ENCODE measurements around the gene PAK5. TPM values are rescaled to one million over a fixed set of nuclear protein-coding genes. Genes with fewer than 3 reads are reported as not detected.

The PAK5 gene
- polyA plus RNA-seq, 1 of the 3 experiments (the other 2 are of a cell fraction), result 0.03 TPM

DNA sequence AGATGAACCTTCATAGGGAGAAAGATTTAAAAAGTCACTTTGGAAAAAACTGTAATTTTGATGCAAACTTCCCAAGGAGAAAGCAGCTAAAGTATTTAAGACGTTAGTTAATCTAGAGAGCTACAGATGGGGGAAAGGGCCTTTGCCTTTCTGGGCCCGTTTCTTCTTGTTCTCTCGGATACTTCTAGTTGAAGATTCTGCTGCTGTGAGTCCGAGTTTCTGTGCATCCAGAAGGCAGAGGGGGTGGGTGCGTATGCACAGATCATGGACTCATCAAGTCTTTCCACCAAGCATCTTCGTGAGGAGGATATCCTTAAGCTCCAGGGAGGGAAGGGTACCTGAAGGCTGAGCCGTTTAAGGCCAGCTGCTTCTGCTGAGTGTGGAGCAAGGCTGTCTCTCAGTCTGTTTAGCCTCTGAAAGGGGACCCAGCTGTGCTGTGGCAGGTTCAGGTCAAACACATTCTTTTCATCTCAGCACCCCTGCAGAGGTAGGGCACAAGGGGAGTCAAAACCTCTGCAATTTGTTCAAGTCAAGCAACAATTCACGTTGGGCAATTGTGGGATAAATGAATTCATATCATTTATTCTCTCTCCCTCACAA lies 320.2 kb downstream of the PAK5 start (continued):
- TF ChIP-seq EZH2phosphoT487 (IDR thresholded peaks at IDR 0.05; ENCODE audit: borderline replicate concordance, low read depth) (no peak), CHD2 (IDR thresholded peaks at IDR 0.05; ENCODE audit: low read length, partially characterized antibody) (no peak), NRF1 (IDR thresholded peaks at IDR 0.05; ENCODE audit: low read depth, low read length) (no peak), RCOR1 (IDR thresholded peaks at IDR 0.05; ENCODE audit: low read length) (no peak), FOXJ3 (CRISPR knock-in tag; IDR thresholded peaks at IDR 0.05) (no peak), SIN3A (IDR thresholded peaks at IDR 0.05; ENCODE audit: borderline replicate concordance, low read depth, low read length) (no peak)

DNA sequence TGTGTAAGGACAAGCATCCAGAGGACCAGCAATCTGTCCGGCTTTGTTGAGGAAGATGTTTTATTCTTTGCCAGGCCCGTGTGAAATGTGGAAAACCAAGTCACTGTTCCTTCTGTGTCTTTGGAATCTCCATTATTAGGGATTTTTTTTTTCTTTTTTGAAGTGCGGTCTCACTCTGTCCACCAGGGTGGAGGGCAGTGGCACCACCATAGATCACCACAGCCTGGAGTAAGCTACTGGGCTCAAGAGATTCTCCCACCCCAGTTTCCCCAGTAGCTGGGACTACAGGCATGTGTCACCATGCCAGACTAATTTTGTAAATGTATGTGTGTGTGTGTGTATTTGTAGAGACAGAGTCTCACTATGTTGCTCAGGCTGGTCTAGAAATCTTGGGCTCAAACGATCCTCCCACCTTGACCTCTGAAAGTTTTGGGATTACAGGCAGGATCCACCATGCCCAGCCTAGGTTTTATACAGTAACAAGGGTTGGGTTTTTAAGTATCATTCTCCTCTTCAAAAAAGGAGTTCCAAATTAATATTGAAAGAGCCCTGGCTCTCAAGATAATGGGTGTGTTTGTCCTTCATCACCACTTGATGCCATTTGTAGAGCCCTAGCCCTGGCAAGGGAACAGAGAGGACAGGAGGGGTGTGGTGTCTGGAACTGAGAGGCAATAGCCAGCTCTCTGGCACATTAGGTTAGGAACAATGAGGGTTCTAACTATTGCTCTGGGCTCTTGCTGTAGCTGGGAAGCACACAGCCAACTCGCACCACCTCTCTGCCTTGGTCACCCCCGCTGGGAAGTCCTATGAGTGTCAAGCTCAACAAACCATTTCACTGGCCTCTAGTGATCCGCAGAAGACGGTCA lies 321.3 kb downstream of the PAK5 start:
- ChIA-PET POLR2A (no interaction called here), CTCF (interaction anchor here (0.6 to 4.4 kb wide), 10 partner anchors 14 to 334 kb away, joined by 3 to 21 read pairs (median 4); no protein-coding TSS in a partner anchor)
- Histone ChIP-seq H3K9ac (no peak overlapping the region), H3K9me3 (no peaks in the 10 kb centered on the region), H2AFZ (ENCODE audit: low read depth) (no peak overlapping the region), H3K27ac (ENCODE audit: low read depth in 2 of 2, low read length in 1 of 2) (no peak overlapping the region), H3K79me2 (ENCODE audit: insufficient read depth) (no peaks in the 10 kb centered on the region), H3F3A (replicated peaks; ENCODE audit: insufficient read depth) (peaks cover 6% of the 10 kb centered on the region), H3K36me3 (replicated peaks in 1 of 2; ENCODE audit: control insufficient read depth in 1 of 2, insufficient read depth in 2 of 2, low read length in 1 of 2) (no peaks in the 10 kb centered on the region), H3K4me1 (ENCODE audit: control insufficient read depth in 1 of 2, insufficient read depth in 2 of 2, low read depth in 1 of 2, low read length in 1 of 2) (peaks cover 0 to 19% of the 10 kb centered on the region in 2 experiments; a peak in 3 of 4 replicates), H4K20me1 (ENCODE audit: insufficient read depth) (no peaks in the 10 kb centered on the region), H3K27me3 (ENCODE audit: insufficient read depth) (peaks cover 11% of the 10 kb centered on the region; the same call in 1 of the 2 replicates), H3K9me2 (no peaks in the 10 kb centered on the region), H3K4me3 (ENCODE audit: low read depth in 2 of 2, low read length in 1 of 2) (no peak overlapping the region), H3K4me2 (no peak overlapping the region)
- no peak for DNase-seq
- 78% methylated on average over 8 of the region's 8 CpGs for WGBS (ENCODE audit: low lambda C conversion rate)
- TF ChIP-seq YY1 (IDR thresholded peaks at IDR 0.05; ENCODE audit: low read depth) (no peak), POLR2AphosphoS5 (IDR thresholded peaks at IDR 0.05; ENCODE audit: low read depth, low read length) (no peak), MEF2A (IDR thresholded peaks at IDR 0.05; ENCODE audit: borderline replicate concordance, low read depth) (no peak), NFIC (IDR thresholded peaks at IDR 0.05; ENCODE audit: borderline replicate concordance) (no peak), TCF12 (IDR thresholded peaks at IDR 0.05) (no peak), JUND (IDR thresholded peaks at IDR 0.05) (no peak), RCOR1 (IDR thresholded peaks at IDR 0.05; ENCODE audit: low read length) (no peak), EP300 (IDR thresholded peaks at IDR 0.05; ENCODE audit: borderline replicate concordance in 1 of 2, low read depth in 1 of 2, low read length in 1 of 2) (no peak), GATA2 (CRISPR knock-in tag; IDR thresholded peaks at IDR 0.05) (no peak), CHD2 (IDR thresholded peaks at IDR 0.05; ENCODE audit: low read length, partially characterized antibody) (no peak), EZH2phosphoT487 (IDR thresholded peaks at IDR 0.05; ENCODE audit: borderline replicate concordance, low read depth) (no peak), RAD21 (IDR thresholded peaks at IDR 0.05; ENCODE audit: low read length) (no peak), SIN3A (IDR thresholded peaks at IDR 0.05; ENCODE audit: borderline replicate concordance, low read depth, low read length) (no peak), MXI1 (IDR thresholded peaks at IDR 0.05; ENCODE audit: low read depth, low read length) (no peak)
- TF ChIP-seq, protein P1, sequence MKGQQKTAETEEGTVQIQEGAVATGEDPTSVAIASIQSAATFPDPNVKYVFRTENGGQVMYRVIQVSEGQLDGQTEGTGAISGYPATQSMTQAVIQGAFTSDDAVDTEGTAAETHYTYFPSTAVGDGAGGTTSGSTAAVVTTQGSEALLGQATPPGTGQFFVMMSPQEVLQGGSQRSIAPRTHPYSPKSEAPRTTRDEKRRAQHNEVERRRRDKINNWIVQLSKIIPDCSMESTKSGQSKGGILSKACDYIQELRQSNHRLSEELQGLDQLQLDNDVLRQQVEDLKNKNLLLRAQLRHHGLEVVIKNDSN (IDR thresholded peaks at IDR 0.05; ENCODE audit: borderline replicate concordance, low read depth), result no peak
- TF ChIP-seq, protein P2, sequence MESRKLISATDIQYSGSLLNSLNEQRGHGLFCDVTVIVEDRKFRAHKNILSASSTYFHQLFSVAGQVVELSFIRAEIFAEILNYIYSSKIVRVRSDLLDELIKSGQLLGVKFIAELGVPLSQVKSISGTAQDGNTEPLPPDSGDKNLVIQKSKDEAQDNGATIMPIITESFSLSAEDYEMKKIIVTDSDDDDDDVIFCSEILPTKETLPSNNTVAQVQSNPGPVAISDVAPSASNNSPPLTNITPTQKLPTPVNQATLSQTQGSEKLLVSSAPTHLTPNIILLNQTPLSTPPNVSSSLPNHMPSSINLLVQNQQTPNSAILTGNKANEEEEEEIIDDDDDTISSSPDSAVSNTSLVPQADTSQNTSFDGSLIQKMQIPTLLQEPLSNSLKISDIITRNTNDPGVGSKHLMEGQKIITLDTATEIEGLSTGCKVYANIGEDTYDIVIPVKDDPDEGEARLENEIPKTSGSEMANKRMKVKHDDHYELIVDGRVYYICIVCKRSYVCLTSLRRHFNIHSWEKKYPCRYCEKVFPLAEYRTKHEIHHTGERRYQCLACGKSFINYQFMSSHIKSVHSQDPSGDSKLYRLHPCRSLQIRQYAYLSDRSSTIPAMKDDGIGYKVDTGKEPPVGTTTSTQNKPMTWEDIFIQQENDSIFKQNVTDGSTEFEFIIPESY (IDR thresholded peaks at IDR 0.05; ENCODE audit: borderline replicate concordance, low read depth), result no peak
- TF ChIP-seq, protein P3, sequence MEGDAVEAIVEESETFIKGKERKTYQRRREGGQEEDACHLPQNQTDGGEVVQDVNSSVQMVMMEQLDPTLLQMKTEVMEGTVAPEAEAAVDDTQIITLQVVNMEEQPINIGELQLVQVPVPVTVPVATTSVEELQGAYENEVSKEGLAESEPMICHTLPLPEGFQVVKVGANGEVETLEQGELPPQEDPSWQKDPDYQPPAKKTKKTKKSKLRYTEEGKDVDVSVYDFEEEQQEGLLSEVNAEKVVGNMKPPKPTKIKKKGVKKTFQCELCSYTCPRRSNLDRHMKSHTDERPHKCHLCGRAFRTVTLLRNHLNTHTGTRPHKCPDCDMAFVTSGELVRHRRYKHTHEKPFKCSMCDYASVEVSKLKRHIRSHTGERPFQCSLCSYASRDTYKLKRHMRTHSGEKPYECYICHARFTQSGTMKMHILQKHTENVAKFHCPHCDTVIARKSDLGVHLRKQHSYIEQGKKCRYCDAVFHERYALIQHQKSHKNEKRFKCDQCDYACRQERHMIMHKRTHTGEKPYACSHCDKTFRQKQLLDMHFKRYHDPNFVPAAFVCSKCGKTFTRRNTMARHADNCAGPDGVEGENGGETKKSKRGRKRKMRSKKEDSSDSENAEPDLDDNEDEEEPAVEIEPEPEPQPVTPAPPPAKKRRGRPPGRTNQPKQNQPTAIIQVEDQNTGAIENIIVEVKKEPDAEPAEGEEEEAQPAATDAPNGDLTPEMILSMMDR (IDR thresholded peaks at IDR 0.05), result no peak; the same call in 1 of the 2 replicates

All from SK-N-SH (cell line).